Sigmoid colon (tissue), 7 donors: Measurements from ENCODE around the gene ZNF346. TPM values are rescaled to one million over a fixed set of nuclear protein-coding genes. Genes with fewer than 3 reads are reported as not detected.

ENCODE experiments used
- DNase-seq: peaks from one replicate; pipeline ENCODE4 v3.0.0-alpha.2; 2019
- H3K27ac ChIP-seq, 4 donors: fragments of 200-600 bp; sonication (generic); one replicate each; pipeline ENCODE4 v1.5.1; 2016 to 2019; ENCODE audit warnings: mild to moderate bottlenecking in 1 of 4
- H3K27me3 ChIP-seq, 3 donors: fragments of 200-600 bp; sonication (generic); one replicate each; pipeline ENCODE4 v1.5.1; 2019; ENCODE audit warnings: mild to moderate bottlenecking in 1 of 3
- H3K36me3 ChIP-seq, 4 donors: fragments of 200-600 bp; sonication (generic); one replicate each; pipeline ENCODE4 v1.5.1; 2016 to 2019
- H3K4me1 ChIP-seq, 4 donors: fragments of 200-600 bp; sonication (generic); one replicate each; pipeline ENCODE4 v1.5.1; 2017 to 2019
- H3K4me3 ChIP-seq, 4 donors: fragments of 200-600 bp; sonication (generic); one replicate each; pipeline ENCODE4 v1.5.1; 2017 to 2019; ENCODE audit warnings: mild to moderate bottlenecking in 2 of 4, moderate library complexity in 1 of 4
- H3K9me3 ChIP-seq, 4 donors: fragments of 200-600 bp in 3 of 4; sonication (generic) in 3 of 4; one replicate each; pipeline versions ENCODE4 v1.5.1 to v1.6.1; 2013 to 2019
- CTCF ChIP-seq, 4 experiments: fragments of 450-650 bp in 3 of 4; fragments of 200-600 bp in 1 of 4; IDR thresholded peaks; one replicate each; pipeline ENCODE4 v1.5.1; 2016 to 2019; ENCODE audit warnings: antibody characterized with exemption in 4 of 4, mild to moderate bottlenecking in 3 of 4, moderate library complexity in 2 of 4
- EP300 ChIP-seq, 4 donors: sonication (generic); formaldehyde crosslinking; IDR thresholded peaks; one replicate each; pipeline ENCODE4 v1.6.1; 2017; ENCODE audit warnings: antibody characterized with exemption in 4 of 4
- POLR2A ChIP-seq, 2 donors: fragments of 450-650 bp; IDR thresholded peaks; one replicate each; pipeline ENCODE4 v1.6.1; 2016; ENCODE audit warnings: antibody characterized with exemption in 2 of 2, mild to moderate bottlenecking in 2 of 2, moderate library complexity in 2 of 2
- POLR2AphosphoS5 ChIP-seq, 4 donors: sonication (generic); formaldehyde crosslinking; IDR thresholded peaks; one replicate each; pipeline ENCODE4 v1.6.1; 2017; ENCODE audit warnings: antibody characterized with exemption in 4 of 4
- WGBS, 2 donors: extraction: QIAGEN DNeasy Blood & Tissue Kit; methylation state at CpG; one replicate each; pipeline ENCODE4 v1.1.7; 2013; 5-methylcytosine and 5-hydroxymethylcytosine counted together
- intact Hi-C: fragments of 100-400 bp; cut with DNase I; formaldehyde crosslinking; loops from one replicate; pipeline ENCODE4 v1.15.1; 2023
- polyA plus RNA-seq, 3 donors: library from polyadenylated mRNA; stranded (reverse); fragments of 200-250 nt; gene quantifications; one replicate each; pipeline ENCODE4 v1.2.3, GENCODE V29; 2013
- total RNA-seq, 4 donors: library from RNA; depleted of rRNA; stranded (reverse); fragments of >200 nt; gene quantifications; one replicate each; pipeline ENCODE4 v1.1.0, GENCODE V29; 2016
- donor health status: healthy with polysubstance abuse.
- donor health status: Bipolar disorder and iron deficiency.
- donor health status: healthy.

ZNF346 gene
- total and polyA plus RNA-seq, 7 donors, result 3.0 to 21.9 (median 12.5) TPM

- 33 to 49% methylated on average over 5 of the region's 5 CpGs for WGBS, 2 donors
- Histone ChIP-seq H3K36me3 (no peaks in the 10 kb centered on the region), H3K27ac (peak overlapping the region in 2 of 4 donors; percentile 35 to 54), H3K4me1 (peaks cover 0 to 26% (median 13%) of the 10 kb centered on the region in 4 donors), H3K9me3 (no peaks in the 10 kb centered on the region), H3K4me3 (no peak overlapping the region), H3K27me3 (peaks cover 0 to 28% (median 26%) of the 10 kb centered on the region in 3 donors)
- intact Hi-C loops, result no loop called here
- no peak for TF ChIP-seq EP300 (IDR thresholded peaks at IDR 0.05)
- no peak for TF ChIP-seq CTCF (IDR thresholded peaks at IDR 0.05)
- no peak for TF ChIP-seq POLR2AphosphoS5 (IDR thresholded peaks at IDR 0.05)
- TF ChIP-seq POLR2A (IDR thresholded peaks at IDR 0.05), result no peak
- DNase-seq, result peak; percentile 89
These were observed 66.6 kb downstream of the ZNF346 start for GRCh38 chr5:177089127-177089526.

GRCh38 chr5:177089825-177090641, 67.5 kb downstream of the ZNF346 start:
- no peak overlapping the region for H3K4me3 ChIP-seq
- peak overlapping the region in 2 of 4 donors; percentile 35 to 54 for H3K27ac ChIP-seq
- intact Hi-C loops, result no loop called here
- H3K9me3 ChIP-seq, result no peaks in the 10 kb centered on the region
- peaks cover 0 to 26% (median 26%) of the 10 kb centered on the region in 3 donors for H3K27me3 ChIP-seq
- no peak for DNase-seq
- peaks cover 0 to 30% (median 15%) of the 10 kb centered on the region in 4 donors for H3K4me1 ChIP-seq
- 57 to 77% methylated on average over 21 of the region's 21 CpGs for WGBS, 2 donors
- no peaks in the 10 kb centered on the region for H3K36me3 ChIP-seq
- TF ChIP-seq EP300 (IDR thresholded peaks at IDR 0.05) (no peak), POLR2A (IDR thresholded peaks at IDR 0.05) (no peak), POLR2AphosphoS5 (IDR thresholded peaks at IDR 0.05) (no peak), CTCF (IDR thresholded peaks at IDR 0.05) (no peak)

GRCh38 chr5:177090813-177091212, 68.3 kb downstream of the ZNF346 start:
- 88 to 91% methylated on average over 13 of the region's 13 CpGs for WGBS, 2 donors
- Histone ChIP-seq H3K27ac (no peak overlapping the region), H3K4me1 (peaks cover 0 to 38% (median 18%) of the 10 kb centered on the region in 4 donors), H3K36me3 (no peaks in the 10 kb centered on the region), H3K4me3 (no peak overlapping the region), H3K27me3 (peaks cover 0 to 26% (median 23%) of the 10 kb centered on the region in 3 donors), H3K9me3 (no peaks in the 10 kb centered on the region)
- TF ChIP-seq POLR2A (IDR thresholded peaks at IDR 0.05), result no peak
- no peak for TF ChIP-seq EP300 (IDR thresholded peaks at IDR 0.05)
- TF ChIP-seq CTCF (IDR thresholded peaks at IDR 0.05), result no peak
- DNase-seq, result no peak
- intact Hi-C loops, result no loop called here

- no peak overlapping the region for H3K27ac ChIP-seq
- H3K36me3 ChIP-seq, result no peaks in the 10 kb centered on the region
- WGBS, 2 donors, result 84 to 88% methylated on average over 3 of the region's 3 CpGs
- DNase-seq, result no peak
- H3K4me1 ChIP-seq, result peaks cover 0 to 37% (median 18%) of the 10 kb centered on the region in 4 donors
- intact Hi-C loops, result no loop called here
- no peaks in the 10 kb centered on the region for H3K9me3 ChIP-seq
- no peak for TF ChIP-seq POLR2A (IDR thresholded peaks at IDR 0.05)
- no peak for TF ChIP-seq POLR2AphosphoS5 (IDR thresholded peaks at IDR 0.05)
- TF ChIP-seq EP300 (IDR thresholded peaks at IDR 0.05), result no peak
- no peak for TF ChIP-seq CTCF (IDR thresholded peaks at IDR 0.05)
- no peak overlapping the region for H3K4me3 ChIP-seq
- peaks cover 0 to 26% (median 23%) of the 10 kb centered on the region in 3 donors for H3K27me3 ChIP-seq
These were observed 68.7 kb downstream of the ZNF346 start for GRCh38 chr5:177091232-177091631.
